OCI-LY3 (cell line): ENCODE results near the gene ST6GALNAC5.

Source experiments
- H2AFZ ChIP-seq: fragments of 200-600, 300-600 bp; shearing (Covaris generic); 2 replicates; pipeline ENCODE4 v1.6.0; 2014; ENCODE audit warnings: antibody characterized with exemption, low read depth, low read length
- H3K27ac ChIP-seq: fragments of 200-600, 300-600 bp; sonication (generic); 2 replicates; pipeline ENCODE4 v1.5.1; 2014; ENCODE audit warnings: mild to moderate bottlenecking, low read length, moderate library complexity, mixed read lengths
- H3K27me3 ChIP-seq: fragments of 200-600, 300-600 bp; sonication (generic); 2 replicates; pipeline ENCODE4 v1.6.1; 2014; ENCODE audit warnings: low read depth, low read length, mixed read lengths
- H3K36me3 ChIP-seq: fragments of 200-600, 300-600 bp; sonication (generic); replicated peaks from 2 replicates; pipeline ENCODE3; 2014; ENCODE audit warnings: low read depth, low read length, mixed read lengths
- H3K4me1 ChIP-seq: fragments of 300-600, 200-600 bp; sonication (generic); 2 replicates; pipeline ENCODE4 v1.6.1; 2014; ENCODE audit warnings: low read length, mixed read lengths
- H3K4me2 ChIP-seq: fragments of 200-600, 300-600 bp; sonication (generic); 2 replicates; pipeline ENCODE4 v1.6.1; 2014; ENCODE audit warnings: low read length, mixed read lengths
- H3K4me3 ChIP-seq: fragments of 300-600, 200-600 bp; sonication (generic); 2 replicates; pipeline ENCODE4 v1.5.1; 2014; ENCODE audit warnings: antibody characterized with exemption, mild to moderate bottlenecking, low read length, moderate library complexity
- H3K79me2 ChIP-seq: fragments of 300-600, 200-600 bp; shearing (Covaris generic); 2 replicates; pipeline ENCODE4 v1.6.1; 2014; ENCODE audit warnings: mild to moderate bottlenecking, low read length, mixed read lengths
- H3K9ac ChIP-seq: fragments of 300-600, 200-600 bp; shearing (Covaris generic); 2 replicates; pipeline ENCODE4 v1.6.0; 2014; ENCODE audit warnings: mild to moderate bottlenecking, low read length, moderate library complexity
- H3K9me3 ChIP-seq: fragments of 200-600, 300-600 bp; shearing (Covaris generic); 2 replicates; pipeline ENCODE4 v1.6.1; 2014; ENCODE audit warnings: low read length, mixed read lengths; ENCODE audit not compliant: insufficient read depth
- H4K20me1 ChIP-seq: fragments of 200-600, 300-600 bp; sonication (generic); 2 replicates; pipeline ENCODE4 v1.6.1; 2016; ENCODE audit warnings: low read length, mixed read lengths; ENCODE audit not compliant: insufficient read depth
- CTCF ChIP-seq: fragments of 200-600, 300-600 bp; sonication (generic); IDR thresholded peaks from 2 replicates; pipeline ENCODE4 v1.5.1; 2014; ENCODE audit warnings: antibody characterized with exemption, low read length, low read depth
- EZH2phosphoT487 ChIP-seq: fragments of 200-600 bp; shearing (Covaris generic); IDR thresholded peaks from 2 replicates; pipeline ENCODE4 v1.6.1; 2018; ENCODE audit warnings: antibody characterized with exemption, mixed run types, low read depth

The ST6GALNAC5 gene

GRCh38 chr1:76948846-76949245, 81.6 kb downstream of the ST6GALNAC5 start:
- H4K20me1 ChIP-seq, result no peaks in the 10 kb centered on the region
- no peak for TF ChIP-seq EZH2phosphoT487
- no peak for TF ChIP-seq CTCF
- H3K27ac ChIP-seq, result no peak overlapping the region
- H3K9ac ChIP-seq, result no peak overlapping the region
- no peaks in the 10 kb centered on the region for H3K9me3 ChIP-seq
- no peak overlapping the region for H3K4me2 ChIP-seq
- H3K36me3 ChIP-seq, result no peaks in the 10 kb centered on the region
- no peaks in the 10 kb centered on the region for H3K79me2 ChIP-seq
- H3K27me3 ChIP-seq, result no peaks in the 10 kb centered on the region
- no peaks in the 10 kb centered on the region for H3K4me1 ChIP-seq
- H3K4me3 ChIP-seq, result no peak overlapping the region
- H2AFZ ChIP-seq, result no peak overlapping the region

- Histone ChIP-seq H3K27ac (no peak overlapping the region), H3K27me3 (no peaks in the 10 kb centered on the region), H3K9ac (no peak overlapping the region), H3K4me2 (no peak overlapping the region), H3K4me3 (no peak overlapping the region), H3K4me1 (no peaks in the 10 kb centered on the region), H3K36me3 (no peaks in the 10 kb centered on the region), H2AFZ (no peak overlapping the region), H3K79me2 (no peaks in the 10 kb centered on the region), H3K9me3 (no peaks in the 10 kb centered on the region), H4K20me1 (no peaks in the 10 kb centered on the region)
- no peak for TF ChIP-seq CTCF
- no peak for TF ChIP-seq EZH2phosphoT487
Observed at GRCh38 chr1:76949503-76949902, 82.2 kb downstream of the ST6GALNAC5 start.

DNA sequence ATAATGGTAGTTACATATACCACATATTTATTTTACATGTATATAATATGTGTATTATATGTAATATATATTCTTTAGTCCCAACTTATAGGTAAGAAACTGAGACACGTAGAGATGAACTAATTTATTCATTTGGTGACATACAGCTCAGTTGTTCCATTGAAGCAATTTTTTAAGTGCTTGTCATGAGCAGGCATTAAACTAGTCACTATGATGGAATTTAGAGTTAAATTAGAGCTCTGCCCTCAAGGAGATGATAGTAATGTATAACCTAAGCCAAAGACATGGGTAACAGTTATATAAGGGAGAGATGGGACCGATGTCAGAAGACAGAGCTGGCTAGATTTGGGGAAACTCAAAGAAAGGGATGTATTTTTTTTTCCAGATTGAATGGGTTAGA, 83.0 kb downstream of the ST6GALNAC5 start:
- Histone ChIP-seq H3K27ac (no peak overlapping the region), H3K4me1 (no peaks in the 10 kb centered on the region), H3K27me3 (no peaks in the 10 kb centered on the region), H2AFZ (no peak overlapping the region), H4K20me1 (no peaks in the 10 kb centered on the region), H3K9me3 (no peaks in the 10 kb centered on the region), H3K4me2 (no peak overlapping the region), H3K4me3 (no peak overlapping the region), H3K79me2 (no peaks in the 10 kb centered on the region), H3K9ac (no peak overlapping the region), H3K36me3 (no peaks in the 10 kb centered on the region)
- no peak for TF ChIP-seq CTCF

GRCh38 chr1:76951153-76951552, 83.9 kb downstream of the ST6GALNAC5 start:
- Histone ChIP-seq H3K79me2 (no peaks in the 10 kb centered on the region), H4K20me1 (no peaks in the 10 kb centered on the region), H3K36me3 (no peaks in the 10 kb centered on the region), H3K9ac (no peak overlapping the region), H3K9me3 (no peaks in the 10 kb centered on the region), H3K4me2 (no peak overlapping the region), H3K27ac (no peak overlapping the region), H3K27me3 (no peaks in the 10 kb centered on the region), H3K4me3 (no peak overlapping the region), H3K4me1 (no peaks in the 10 kb centered on the region), H2AFZ (no peak overlapping the region)
- TF ChIP-seq CTCF (no peak), EZH2phosphoT487 (no peak)
